Gastrocnemius medialis (tissue), 4 donors: ENCODE measurements around the gene CDK11B. TPM values are rescaled to one million over a fixed set of nuclear protein-coding genes. Genes with fewer than 3 reads are reported as not detected.

Source experiments
- ATAC-seq, 2 donors: fragments of 150-250 bp; one replicate each; pipeline ENCODE4 v1.9.1; 2016
- DNase-seq, 2 donors: peaks; one replicate each; pipeline ENCODE4 v3.0.0-alpha.2; 2019
- H3K27ac ChIP-seq, 4 donors: fragments of 200-600 bp; sonication (generic); 1 replicate in 1 of 4; 2 replicates in 3 of 4; pipeline ENCODE4 v1.5.1; 2016 to 2018; ENCODE audit warnings: mild to moderate bottlenecking in 2 of 4, moderate library complexity in 1 of 4
- H3K27me3 ChIP-seq, 3 donors: fragments of 200-600 bp; sonication (generic) in 2 of 3; 1 replicate in 1 of 3; 2 replicates in 2 of 3; pipeline versions ENCODE4 v1.5.1 to v1.6.0; 2016 to 2019; ENCODE audit warnings: mild to moderate bottlenecking in 1 of 3, moderate library complexity in 1 of 3
- H3K36me3 ChIP-seq, 2 donors: fragments of 200-600 bp; sonication (generic) in 1 of 2; one replicate each; pipeline ENCODE4 v1.5.1; 2017 to 2018
- H3K4me1 ChIP-seq, 2 donors: fragments of 200-600 bp; sonication (generic) in 1 of 2; one replicate each; pipeline ENCODE4 v1.5.1; 2016 to 2017; ENCODE audit warnings: mild to moderate bottlenecking in 2 of 2
- H3K4me3 ChIP-seq, 4 donors: fragments of 200-600 bp; sonication (generic) in 3 of 4; 1 replicate in 1 of 4; 2 replicates in 3 of 4; pipeline ENCODE4 v1.5.1; 2016 to 2019; ENCODE audit warnings: mild to moderate bottlenecking in 2 of 4
- H3K9me3 ChIP-seq, 3 donors: fragments of 200-600 bp; sonication (generic) in 2 of 3; 1 replicate in 1 of 3; 2 replicates in 2 of 3; pipeline ENCODE4 v1.5.1; 2016 to 2019
- POLR2A ChIP-seq, 2 donors: fragments of 450-650 bp; IDR thresholded peaks; one replicate each; pipeline ENCODE4 v1.6.1; 2017; ENCODE audit warnings: antibody characterized with exemption in 2 of 2, mild to moderate bottlenecking in 2 of 2, moderate library complexity in 2 of 2
- in situ Hi-C, 4 donors: fragments of 200-750 bp; cut with MboI; loops; one replicate each; pipeline versions ENCODE4 v1.15.0 to v1.8.0; 2017; ENCODE audit warnings: low sequenced_read_pairs in 4 of 4
- intact Hi-C: fragments of 100-400 bp; cut with DNase I; formaldehyde crosslinking; loops from one replicate; pipeline ENCODE4 v1.15.1; 2023; ENCODE audit warnings: low total_unique reads
- total RNA-seq, 4 donors: library from RNA; depleted of rRNA; stranded (reverse); fragments of >200 nt; gene quantifications; one replicate each; pipeline versions ENCODE4 v1.1.0 to v1.2.3, GENCODE V29; 2016
- TF ChIP-seq, protein P1 (sequence below), 5 experiments: fragments of 450-650 bp in 3 of 5; fragments of 200-600 bp in 2 of 5; sonication (generic) in 2 of 5; IDR thresholded peaks in 4 of 5; conservative IDR thresholded peaks in 1 of 5; 1 replicate in 4 of 5; 2 replicates in 1 of 5; pipeline ENCODE4 v1.5.1; 2016 to 2019; ENCODE audit warnings: antibody characterized with exemption in 5 of 5, mild to moderate bottlenecking in 3 of 5, moderate library complexity in 3 of 5

The CDK11B gene
- total RNA-seq, 4 donors from 2014 or later: 19.5 to 49.0 (median 42.2) TPM

DNA sequence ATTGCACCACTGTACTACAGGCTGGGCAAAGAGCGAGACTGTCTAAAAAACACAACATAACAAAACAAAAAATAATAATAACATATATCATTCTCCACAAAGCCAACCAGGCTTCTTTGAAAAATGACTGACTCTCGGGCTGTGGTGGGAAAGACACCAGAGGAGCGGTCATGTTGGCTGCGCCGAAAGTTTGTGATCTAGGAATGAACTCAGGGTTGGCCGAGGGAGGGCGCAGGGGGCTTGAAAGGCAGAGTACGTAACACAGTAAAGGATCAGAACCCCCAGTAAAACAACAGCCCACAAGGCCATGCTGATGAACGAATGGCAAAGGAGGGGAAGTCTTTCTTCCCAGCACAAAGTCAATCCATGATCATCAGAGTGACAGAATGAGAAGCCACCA lies 29.0 kb upstream of the CDK11B start:
- intact Hi-C loops (no loop called here), in situ Hi-C loops (no loop called here)
- Histone ChIP-seq H3K4me3 (no peak overlapping the region), H3K36me3 (no peaks in the 10 kb centered on the region), H3K9me3 (no peaks in the 10 kb centered on the region), H3K4me1 (peaks cover 4 to 5% of the 10 kb centered on the region in 2 donors), H3K27ac (no peak overlapping the region), H3K27me3 (no peaks in the 10 kb centered on the region)
- TF ChIP-seq POLR2A (IDR thresholded peaks at IDR 0.05): no peak
- TF ChIP-seq, protein P1, sequence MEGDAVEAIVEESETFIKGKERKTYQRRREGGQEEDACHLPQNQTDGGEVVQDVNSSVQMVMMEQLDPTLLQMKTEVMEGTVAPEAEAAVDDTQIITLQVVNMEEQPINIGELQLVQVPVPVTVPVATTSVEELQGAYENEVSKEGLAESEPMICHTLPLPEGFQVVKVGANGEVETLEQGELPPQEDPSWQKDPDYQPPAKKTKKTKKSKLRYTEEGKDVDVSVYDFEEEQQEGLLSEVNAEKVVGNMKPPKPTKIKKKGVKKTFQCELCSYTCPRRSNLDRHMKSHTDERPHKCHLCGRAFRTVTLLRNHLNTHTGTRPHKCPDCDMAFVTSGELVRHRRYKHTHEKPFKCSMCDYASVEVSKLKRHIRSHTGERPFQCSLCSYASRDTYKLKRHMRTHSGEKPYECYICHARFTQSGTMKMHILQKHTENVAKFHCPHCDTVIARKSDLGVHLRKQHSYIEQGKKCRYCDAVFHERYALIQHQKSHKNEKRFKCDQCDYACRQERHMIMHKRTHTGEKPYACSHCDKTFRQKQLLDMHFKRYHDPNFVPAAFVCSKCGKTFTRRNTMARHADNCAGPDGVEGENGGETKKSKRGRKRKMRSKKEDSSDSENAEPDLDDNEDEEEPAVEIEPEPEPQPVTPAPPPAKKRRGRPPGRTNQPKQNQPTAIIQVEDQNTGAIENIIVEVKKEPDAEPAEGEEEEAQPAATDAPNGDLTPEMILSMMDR (IDR thresholded peaks at IDR 0.05 in 4 of 5, conservative IDR thresholded peaks at IDR 0.05 in 1 of 5): no peak
- no peak for DNase-seq
- no peak for ATAC-seq

DNA sequence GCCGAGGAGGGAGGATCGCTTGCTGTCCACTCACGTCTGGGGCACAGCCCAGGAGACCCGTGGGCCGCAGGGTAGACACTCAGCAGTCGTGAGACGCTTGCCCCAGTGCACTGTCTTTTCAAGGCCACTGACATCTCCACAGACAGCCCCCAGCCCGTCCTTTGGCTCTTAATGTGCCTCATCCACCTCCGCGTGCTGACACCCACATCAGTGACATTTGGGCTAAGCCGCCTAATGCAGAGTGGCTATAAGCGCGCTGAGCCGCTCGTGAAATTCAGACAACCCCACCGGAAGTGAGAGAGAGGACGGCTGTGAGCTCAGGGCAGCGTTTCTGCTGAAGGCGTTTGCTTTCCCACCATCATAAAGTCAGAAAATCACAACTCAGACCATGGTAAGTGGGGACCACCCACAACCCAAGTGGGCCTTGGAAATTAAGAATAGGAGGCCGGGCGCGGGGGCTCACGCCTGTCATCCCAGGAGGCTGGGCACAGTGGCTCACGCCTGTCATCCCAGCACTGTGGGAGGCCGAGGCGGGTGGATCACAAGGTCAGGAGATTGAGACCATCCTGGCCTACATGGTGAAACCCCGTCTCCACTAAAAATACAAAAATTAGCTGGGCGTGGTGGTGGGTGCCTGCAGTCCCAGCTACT lies 25.4 kb upstream of the CDK11B start:
- no peak for DNase-seq
- in situ Hi-C loops: no loop called here
- intact Hi-C loops: no loop called here
- no peaks in the 10 kb centered on the region for H3K36me3 ChIP-seq
- no peak overlapping the region for H3K4me3 ChIP-seq
- no peaks in the 10 kb centered on the region for H3K27me3 ChIP-seq
- no peaks in the 10 kb centered on the region for H3K9me3 ChIP-seq
- peaks cover 0 to 5% of the 10 kb centered on the region in 2 donors for H3K4me1 ChIP-seq
- ATAC-seq: no peak
- no peak overlapping the region for H3K27ac ChIP-seq
- TF ChIP-seq POLR2A (IDR thresholded peaks at IDR 0.05): no peak
- TF ChIP-seq, protein P1 (IDR thresholded peaks at IDR 0.05 in 4 of 5, conservative IDR thresholded peaks at IDR 0.05 in 1 of 5): no peak

GRCh38 chr1:1683104-1683905 lies 24.5 kb upstream of the CDK11B start:
- DNase-seq (no peak), ATAC-seq (no peak)
- Histone ChIP-seq H3K27me3 (no peaks in the 10 kb centered on the region), H3K36me3 (no peaks in the 10 kb centered on the region), H3K27ac (no peak overlapping the region), H3K4me3 (no peak overlapping the region), H3K4me1 (peaks cover 0 to 11% of the 10 kb centered on the region in 2 donors), H3K9me3 (no peaks in the 10 kb centered on the region)
- TF ChIP-seq, protein P1 (IDR thresholded peaks at IDR 0.05 in 4 of 5, conservative IDR thresholded peaks at IDR 0.05 in 1 of 5): no peak
- no peak for TF ChIP-seq POLR2A (IDR thresholded peaks at IDR 0.05)
- in situ Hi-C loops (no loop called here), intact Hi-C loops (no loop called here)

- no peak for DNase-seq
Observed at GRCh38 chr1:1680912-1681273, 22.1 kb upstream of the CDK11B start.

More at GRCh38 chr1:1680912-1681273, 22.1 kb upstream of the CDK11B start:
- in situ Hi-C loops: no loop called here
- H3K4me3 ChIP-seq: no peak overlapping the region
- ATAC-seq: no peak
- intact Hi-C loops: no loop called here
- no peak overlapping the region for H3K27ac ChIP-seq
- no peaks in the 10 kb centered on the region for H3K36me3 ChIP-seq
- H3K4me1 ChIP-seq: peaks cover 0 to 7% of the 10 kb centered on the region in 2 donors
- no peaks in the 10 kb centered on the region for H3K27me3 ChIP-seq
- no peak for TF ChIP-seq POLR2A (IDR thresholded peaks at IDR 0.05)
- TF ChIP-seq, protein P1 (IDR thresholded peaks at IDR 0.05 in 4 of 5, conservative IDR thresholded peaks at IDR 0.05 in 1 of 5): no peak
- no peaks in the 10 kb centered on the region for H3K9me3 ChIP-seq
